ENCODE measurements around the gene MAVS.
"Not testable (repeated sequence)": the region's sequence is repeated elsewhere in the genome, so short reads cannot be mapped to it uniquely, and the experiment has no call there.

MAVS gene

GRCh38 chr20:3836132-3836531 is 10.5 kb upstream of the MAVS start:
- no peak for DNase-seq (ENCODE audit: extremely low read depth, low read depth)
- TF ChIP-seq, protein P1, sequence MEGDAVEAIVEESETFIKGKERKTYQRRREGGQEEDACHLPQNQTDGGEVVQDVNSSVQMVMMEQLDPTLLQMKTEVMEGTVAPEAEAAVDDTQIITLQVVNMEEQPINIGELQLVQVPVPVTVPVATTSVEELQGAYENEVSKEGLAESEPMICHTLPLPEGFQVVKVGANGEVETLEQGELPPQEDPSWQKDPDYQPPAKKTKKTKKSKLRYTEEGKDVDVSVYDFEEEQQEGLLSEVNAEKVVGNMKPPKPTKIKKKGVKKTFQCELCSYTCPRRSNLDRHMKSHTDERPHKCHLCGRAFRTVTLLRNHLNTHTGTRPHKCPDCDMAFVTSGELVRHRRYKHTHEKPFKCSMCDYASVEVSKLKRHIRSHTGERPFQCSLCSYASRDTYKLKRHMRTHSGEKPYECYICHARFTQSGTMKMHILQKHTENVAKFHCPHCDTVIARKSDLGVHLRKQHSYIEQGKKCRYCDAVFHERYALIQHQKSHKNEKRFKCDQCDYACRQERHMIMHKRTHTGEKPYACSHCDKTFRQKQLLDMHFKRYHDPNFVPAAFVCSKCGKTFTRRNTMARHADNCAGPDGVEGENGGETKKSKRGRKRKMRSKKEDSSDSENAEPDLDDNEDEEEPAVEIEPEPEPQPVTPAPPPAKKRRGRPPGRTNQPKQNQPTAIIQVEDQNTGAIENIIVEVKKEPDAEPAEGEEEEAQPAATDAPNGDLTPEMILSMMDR (IDR thresholded peaks at IDR 0.05; ENCODE audit: low read depth, low read length, missing control alignments): no peak

GRCh38 chr20:3839328-3839727 is 7.3 kb upstream of the MAVS start:
- no peak for DNase-seq (ENCODE audit: extremely low read depth, low read depth)
- TF ChIP-seq, protein P1 (IDR thresholded peaks at IDR 0.05; ENCODE audit: low read depth, low read length, missing control alignments): no peak
- no peak overlapping the region for H3K4me3 ChIP-seq (replicated peaks; ENCODE audit: low read depth, low read length)

More at GRCh38 chr20:3836132-3836531, 10.5 kb upstream of the MAVS start:
- no peak overlapping the region for H3K4me3 ChIP-seq (replicated peaks; ENCODE audit: low read depth, low read length)

- H3K4me3 ChIP-seq (replicated peaks; ENCODE audit: low read depth, low read length); DNase-seq (ENCODE audit: extremely low read depth, low read depth): not testable (repeated sequence)
These were observed 6.4 kb upstream of the MAVS start for GRCh38 chr20:3840201-3840600.

DNA sequence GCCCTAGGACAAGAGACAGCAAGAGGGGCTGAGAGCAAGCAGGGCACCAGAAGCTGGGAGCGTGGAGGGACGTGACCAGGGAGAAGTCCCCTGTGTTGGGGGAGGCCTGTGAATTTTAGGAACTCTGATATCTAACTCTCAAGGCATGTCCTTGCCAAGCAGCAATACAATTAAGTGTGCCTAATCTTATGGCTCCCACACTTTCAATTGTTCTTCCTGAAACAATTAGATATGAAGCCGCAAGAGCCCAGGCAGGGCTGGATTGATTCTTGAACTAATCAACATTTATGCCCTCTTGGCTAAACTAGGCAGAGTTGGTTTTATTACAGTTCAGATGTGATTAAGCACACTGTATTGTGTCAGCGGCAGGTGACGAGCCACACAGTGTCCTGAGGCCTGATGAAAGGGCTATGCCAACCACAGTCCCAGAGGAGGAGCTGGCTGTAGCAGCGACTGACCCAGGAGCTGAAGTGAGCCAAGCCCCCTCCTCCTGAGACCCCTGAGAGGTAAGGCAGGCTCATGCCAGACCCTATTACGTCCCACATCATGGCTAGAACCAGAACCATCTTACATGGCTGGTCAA is 4.2 kb upstream of the MAVS start:
- no peak for DNase-seq (ENCODE audit: extremely low read depth, low read depth)

GRCh38 chr20:3843490-3843889 is 3.1 kb upstream of the MAVS start:
- DNase-seq (ENCODE audit: extremely low read depth, low read depth): peak; percentile 47
- no peak overlapping the region for H3K4me3 ChIP-seq (replicated peaks; ENCODE audit: low read depth, low read length)
- TF ChIP-seq, protein P1 (IDR thresholded peaks at IDR 0.05; ENCODE audit: low read depth, low read length, missing control alignments): no peak

More for the DNA sequence above, 4.2 kb upstream of the MAVS start:
- TF ChIP-seq, protein P1 (IDR thresholded peaks at IDR 0.05; ENCODE audit: low read depth, low read length, missing control alignments): no peak
- H3K4me3 ChIP-seq (replicated peaks; ENCODE audit: low read depth, low read length): no peak overlapping the region

GRCh38 chr20:3843990-3844619 is 2.5 kb upstream of the MAVS start:
- H3K4me3 ChIP-seq (replicated peaks; ENCODE audit: low read depth, low read length); DNase-seq (ENCODE audit: extremely low read depth, low read depth): not testable (repeated sequence)

DNA sequence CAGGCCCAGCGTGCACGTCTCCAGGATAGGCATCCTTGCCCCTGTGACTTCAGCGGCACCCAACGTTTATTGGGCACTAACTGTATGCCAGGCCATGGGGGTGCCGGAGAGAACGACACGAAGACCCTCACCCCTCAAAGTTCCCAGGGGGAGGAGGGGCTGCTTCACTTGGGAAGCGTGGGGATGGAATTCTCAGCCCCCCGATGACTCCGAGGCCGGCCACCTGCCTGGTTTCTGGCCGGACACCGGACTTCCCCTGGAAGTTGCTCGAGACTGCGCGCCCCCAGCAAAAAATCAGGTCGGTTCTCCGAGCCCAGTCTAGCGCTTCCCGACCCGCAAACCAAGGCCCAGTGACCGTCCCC is 275 bp upstream of the MAVS start:
- DNase-seq (ENCODE audit: extremely low read depth, low read depth): no peak
- TF ChIP-seq, protein P1 (IDR thresholded peaks at IDR 0.05; ENCODE audit: low read depth, low read length, missing control alignments): no peak
- H3K4me3 ChIP-seq (replicated peaks; ENCODE audit: low read depth, low read length): peak overlapping the region; percentile 82

- TF ChIP-seq, protein P1 (IDR thresholded peaks at IDR 0.05; ENCODE audit: low read depth, low read length, missing control alignments): no peak
- H3K4me3 ChIP-seq (replicated peaks; ENCODE audit: low read depth, low read length): peak overlapping the region; percentile 82
- no peak for DNase-seq (ENCODE audit: extremely low read depth, low read depth)
These were observed 851 bp downstream of the MAVS start for GRCh38 chr20:3847429-3847940.

Data from HFF-Myc (cell line).